ENCODE results near the gene CCM2.

CCM2 gene

GRCh38 chr7:45082031-45082830 is 82.2 kb downstream of the CCM2 start:
- no peak for DNase-seq
- ATAC-seq: no peak

- no peak for ATAC-seq
- no peak for DNase-seq
Observed at GRCh38 chr7:45082831-45083331, 82.9 kb downstream of the CCM2 start.

- DNase-seq (no peak), ATAC-seq (no peak)
Observed at GRCh38 chr7:45084336-45084735, 84.3 kb downstream of the CCM2 start.

GRCh38 chr7:45084901-45085618 is 85.1 kb downstream of the CCM2 start:
- ATAC-seq: no peak

GRCh38 chr7:45085619-45086200 is 85.7 kb downstream of the CCM2 start:
- DNase-seq (no peak), ATAC-seq (no peak)

More at GRCh38 chr7:45084901-45085618, 85.1 kb downstream of the CCM2 start:
- no peak for DNase-seq

- DNase-seq (no peak), ATAC-seq (no peak)
Observed at GRCh38 chr7:45086331-45087065, 86.5 kb downstream of the CCM2 start.

- ATAC-seq: no peak
- DNase-seq: no peak
Observed at GRCh38 chr7:45087301-45088145, 87.5 kb downstream of the CCM2 start.

GRCh38 chr7:45088146-45088701 is 88.2 kb downstream of the CCM2 start:
- no peak for ATAC-seq
- no peak for DNase-seq

GRCh38 chr7:45088821-45089340 is 88.9 kb downstream of the CCM2 start, which contains the start of gene NACAD:
NACAD (minus strand) TSS chr7:45088969; CDS start chr7:45088894, 75 bp downstream.
- ATAC-seq (peak; percentile 37), DNase-seq (peak; percentile 33)

- peak; percentile 77 for DNase-seq
- ATAC-seq: peak; percentile 56
Observed at GRCh38 chr7:45089341-45089891, 89.4 kb downstream of the CCM2 start.

- no peak for DNase-seq
- ATAC-seq: no peak
Observed at GRCh38 chr7:45092100-45092930, 92.3 kb downstream of the CCM2 start.

GRCh38 chr7:45092931-45093235 is 92.9 kb downstream of the CCM2 start:
- DNase-seq: no peak
- no peak for ATAC-seq

- DNase-seq: no peak
- ATAC-seq: peak; percentile 8
Observed at GRCh38 chr7:45098983-45099839, 99.2 kb downstream of the CCM2 start.

- ATAC-seq (no peak), DNase-seq (no peak)
Observed at GRCh38 chr7:45099891-45100760, 100.1 kb downstream of the CCM2 start.

GRCh38 chr7:45100761-45101480 is 100.9 kb downstream of the CCM2 start:
- ATAC-seq (no peak), DNase-seq (no peak)

- ATAC-seq (no peak), DNase-seq (no peak)
Observed at GRCh38 chr7:45101748-45102147, 101.7 kb downstream of the CCM2 start.

Measured in stimulated activated naive CD8-positive, alpha-beta T cell treated with anti-CD3 and anti-CD28 coated beads, Interleukin-15, Interleukin-2, amounts not matched to agents 100 U/mL and 50 U/mL, for 24 hours (primary cell).